ENCODE data around the gene ADCY9. TPM values are rescaled to one million over a fixed set of nuclear protein-coding genes. Genes with fewer than 3 reads are reported as not detected.

The ADCY9 gene
- total and polyA plus RNA-seq, 4 donors: 12.7 to 37.6 (median 17.6) TPM

DNA sequence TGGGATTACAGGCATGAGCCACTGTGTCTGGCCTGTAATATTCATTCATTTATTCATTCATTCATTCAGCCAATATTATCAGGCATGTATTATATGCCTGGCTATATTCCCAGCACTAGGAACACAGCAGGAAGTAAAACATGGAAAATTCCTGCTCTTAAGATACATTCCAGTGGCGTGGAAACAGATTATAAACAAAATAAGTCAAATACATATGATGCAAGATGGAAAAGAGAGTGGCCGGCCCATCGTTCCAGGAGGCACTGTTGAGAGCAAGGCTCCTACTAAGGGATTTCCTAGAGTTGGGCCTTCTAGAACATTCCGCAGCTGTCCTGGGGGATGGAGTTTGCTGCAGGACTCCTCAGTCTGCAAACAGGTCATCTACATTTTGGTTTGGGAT lies 17.7 kb downstream of the ADCY9 start:
- peaks cover 0 to 15% (median 9%) of the 10 kb centered on the region in 5 donors for H3K4me1 ChIP-seq (ENCODE audit: control insufficient read depth in 5 of 5, insufficient read depth in 5 of 5, low read length in 5 of 5)
- H3K9ac ChIP-seq (ENCODE audit: insufficient read depth in 1 of 2, low read length in 2 of 2): no peak overlapping the region
- DNase-seq (peak; percentile 56 to 71 (median 58)), ATAC-seq (ENCODE audit: insufficient read depth, low FRiP score) (no peak)
- no peaks in the 10 kb centered on the region for H3K9me3 ChIP-seq (ENCODE audit: control insufficient read depth in 4 of 4, insufficient read depth in 3 of 4, low read length in 3 of 4)
- no peak overlapping the region for H3K4me3 ChIP-seq
- peaks cover 0 to 4% (median 0%) of the 10 kb centered on the region in 4 donors for H3K36me3 ChIP-seq (ENCODE audit: control insufficient read depth in 4 of 4, insufficient read depth in 4 of 4, low read length in 4 of 4)
- no peaks in the 10 kb centered on the region for H3K27me3 ChIP-seq (ENCODE audit: control insufficient read depth in 3 of 3, insufficient read depth in 3 of 3, low read length in 2 of 3)
- TF ChIP-seq, protein P1, sequence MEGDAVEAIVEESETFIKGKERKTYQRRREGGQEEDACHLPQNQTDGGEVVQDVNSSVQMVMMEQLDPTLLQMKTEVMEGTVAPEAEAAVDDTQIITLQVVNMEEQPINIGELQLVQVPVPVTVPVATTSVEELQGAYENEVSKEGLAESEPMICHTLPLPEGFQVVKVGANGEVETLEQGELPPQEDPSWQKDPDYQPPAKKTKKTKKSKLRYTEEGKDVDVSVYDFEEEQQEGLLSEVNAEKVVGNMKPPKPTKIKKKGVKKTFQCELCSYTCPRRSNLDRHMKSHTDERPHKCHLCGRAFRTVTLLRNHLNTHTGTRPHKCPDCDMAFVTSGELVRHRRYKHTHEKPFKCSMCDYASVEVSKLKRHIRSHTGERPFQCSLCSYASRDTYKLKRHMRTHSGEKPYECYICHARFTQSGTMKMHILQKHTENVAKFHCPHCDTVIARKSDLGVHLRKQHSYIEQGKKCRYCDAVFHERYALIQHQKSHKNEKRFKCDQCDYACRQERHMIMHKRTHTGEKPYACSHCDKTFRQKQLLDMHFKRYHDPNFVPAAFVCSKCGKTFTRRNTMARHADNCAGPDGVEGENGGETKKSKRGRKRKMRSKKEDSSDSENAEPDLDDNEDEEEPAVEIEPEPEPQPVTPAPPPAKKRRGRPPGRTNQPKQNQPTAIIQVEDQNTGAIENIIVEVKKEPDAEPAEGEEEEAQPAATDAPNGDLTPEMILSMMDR (IDR thresholded peaks at IDR 0.05; ENCODE audit: control extremely low read depth, extremely low read depth): no peak
- peak overlapping the region in 1 of 2 donors; percentile 13 for H3K27ac ChIP-seq (ENCODE audit: low read depth in 1 of 2, low read length in 1 of 2)
- 49 to 76% methylated on average over 4 of the region's 4 CpGs for WGBS, 2 donors

DNA sequence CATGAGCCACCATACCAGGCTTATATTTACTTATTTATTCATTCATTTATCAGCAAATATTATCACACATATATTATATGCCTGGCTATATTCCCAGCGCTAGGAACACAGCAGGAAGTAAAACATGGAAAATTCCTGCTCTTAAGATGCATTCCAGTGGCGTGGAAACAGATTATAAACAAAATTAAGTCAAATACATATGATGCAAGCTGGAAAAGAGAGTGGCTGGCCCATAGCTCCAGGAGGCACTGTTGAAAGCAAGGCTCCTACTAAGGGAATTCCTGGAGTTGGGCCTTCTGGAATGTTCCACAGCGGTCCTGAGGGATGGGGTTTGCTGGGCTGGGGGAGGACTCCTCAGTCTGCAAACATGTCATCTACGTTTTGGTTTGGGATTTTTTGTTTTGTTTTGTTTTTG lies 18.4 kb downstream of the ADCY9 start:
- H3K9ac ChIP-seq (ENCODE audit: insufficient read depth in 1 of 2, low read length in 2 of 2): no peak overlapping the region
- H3K4me3 ChIP-seq: no peak overlapping the region
- WGBS, 2 donors: 52 to 69% methylated on average over 4 of the region's 4 CpGs
- DNase-seq (peak; percentile 57 to 82 (median 79)), ATAC-seq (ENCODE audit: insufficient read depth, low FRiP score) (no peak)
- TF ChIP-seq, protein P1 (IDR thresholded peaks at IDR 0.05; ENCODE audit: control extremely low read depth, extremely low read depth): no peak
- H3K27me3 ChIP-seq (ENCODE audit: control insufficient read depth in 3 of 3, insufficient read depth in 3 of 3, low read length in 2 of 3): no peaks in the 10 kb centered on the region
- no peaks in the 10 kb centered on the region for H3K36me3 ChIP-seq (ENCODE audit: control insufficient read depth in 4 of 4, insufficient read depth in 4 of 4, low read length in 4 of 4)
- peak overlapping the region in 1 of 2 donors; percentile 72 for H3K27ac ChIP-seq (ENCODE audit: low read depth in 1 of 2, low read length in 1 of 2)
- H3K4me1 ChIP-seq (ENCODE audit: control insufficient read depth in 5 of 5, insufficient read depth in 5 of 5, low read length in 5 of 5): peaks cover 0 to 15% (median 9%) of the 10 kb centered on the region in 5 donors
- no peaks in the 10 kb centered on the region for H3K9me3 ChIP-seq (ENCODE audit: control insufficient read depth in 4 of 4, insufficient read depth in 3 of 4, low read length in 3 of 4)

DNA sequence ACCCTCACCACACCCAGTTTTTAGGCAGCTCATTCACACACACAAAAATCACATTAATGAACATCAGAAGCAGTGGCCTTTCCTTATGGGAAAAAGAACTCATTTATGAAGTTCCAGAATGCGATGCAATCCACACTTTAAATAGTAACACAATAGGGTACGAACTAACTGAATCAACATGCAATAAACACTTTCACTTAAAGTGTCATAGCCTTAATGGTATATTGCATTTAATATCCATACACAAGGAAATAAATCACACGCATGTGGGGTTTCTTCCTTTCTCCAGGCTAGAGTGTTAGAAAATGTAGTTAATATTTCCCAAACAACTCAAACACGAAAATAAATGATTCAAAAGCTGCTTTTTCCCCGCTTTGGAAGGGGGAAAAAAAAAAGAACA lies 19.7 kb downstream of the ADCY9 start:
- Histone ChIP-seq H3K27me3 (ENCODE audit: control insufficient read depth in 3 of 3, insufficient read depth in 3 of 3, low read length in 2 of 3) (no peaks in the 10 kb centered on the region), H3K27ac (ENCODE audit: low read depth in 1 of 2, low read length in 1 of 2) (no peak overlapping the region), H3K36me3 (ENCODE audit: control insufficient read depth in 4 of 4, insufficient read depth in 4 of 4, low read length in 4 of 4) (no peaks in the 10 kb centered on the region), H3K9ac (ENCODE audit: insufficient read depth in 1 of 2, low read length in 2 of 2) (no peak overlapping the region), H3K4me1 (ENCODE audit: control insufficient read depth in 5 of 5, insufficient read depth in 5 of 5, low read length in 5 of 5) (peaks cover 0 to 14% (median 11%) of the 10 kb centered on the region in 5 donors), H3K4me3 (no peak overlapping the region), H3K9me3 (ENCODE audit: control insufficient read depth in 4 of 4, insufficient read depth in 3 of 4, low read length in 3 of 4) (no peaks in the 10 kb centered on the region)
- ATAC-seq (ENCODE audit: insufficient read depth, low FRiP score) (no peak), DNase-seq (peak in 1 of 3 donors; percentile 14)
- WGBS, 2 donors: 55 to 77% methylated on average over 5 of the region's 5 CpGs
- TF ChIP-seq, protein P1 (IDR thresholded peaks at IDR 0.05; ENCODE audit: control extremely low read depth, extremely low read depth): no peak
